Measurements from ENCODE around the gene ERICH6.

DNA sequence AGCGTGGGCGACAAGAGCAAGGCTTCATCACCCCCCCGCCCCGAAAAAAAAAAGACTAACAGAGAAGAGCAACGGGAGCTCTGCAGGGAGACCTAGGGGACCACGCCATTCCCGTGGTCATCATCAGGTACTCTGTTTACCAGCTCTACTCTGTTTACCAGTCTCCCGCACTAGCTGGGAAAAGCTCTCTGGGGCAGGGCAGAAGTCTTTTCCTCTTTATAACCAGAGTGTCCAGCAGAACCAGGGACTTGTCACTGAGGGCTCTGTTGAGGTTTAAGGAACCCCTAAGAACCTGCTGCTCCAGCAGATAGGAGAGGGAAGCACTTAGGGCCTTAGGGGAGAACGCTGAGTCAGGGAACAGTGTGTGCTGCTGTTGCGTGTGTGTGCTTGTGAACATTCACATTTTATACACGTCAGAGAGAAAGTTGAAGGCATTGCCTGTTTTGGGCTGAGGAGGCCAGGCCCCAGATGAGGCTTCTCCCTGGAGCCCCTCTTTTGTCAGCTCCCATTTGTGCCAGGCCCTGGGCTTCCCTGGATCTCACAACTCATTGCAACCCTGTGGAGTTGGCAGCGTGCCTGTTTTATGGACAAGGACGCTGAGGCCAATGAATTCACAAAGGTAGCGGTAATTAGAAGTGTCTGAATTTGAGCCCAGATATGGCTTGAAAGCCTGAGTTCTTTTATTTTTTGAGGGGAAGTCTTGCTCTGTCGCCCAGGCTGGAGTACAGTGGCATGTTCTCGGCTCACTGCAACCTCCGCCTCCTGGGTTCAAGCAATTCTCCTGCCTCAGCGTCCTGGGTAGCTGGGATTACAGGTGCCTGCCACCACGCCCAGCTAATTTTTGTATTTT, 24.2 kb upstream of the ERICH6 start:
- TF ChIP-seq, protein P1, sequence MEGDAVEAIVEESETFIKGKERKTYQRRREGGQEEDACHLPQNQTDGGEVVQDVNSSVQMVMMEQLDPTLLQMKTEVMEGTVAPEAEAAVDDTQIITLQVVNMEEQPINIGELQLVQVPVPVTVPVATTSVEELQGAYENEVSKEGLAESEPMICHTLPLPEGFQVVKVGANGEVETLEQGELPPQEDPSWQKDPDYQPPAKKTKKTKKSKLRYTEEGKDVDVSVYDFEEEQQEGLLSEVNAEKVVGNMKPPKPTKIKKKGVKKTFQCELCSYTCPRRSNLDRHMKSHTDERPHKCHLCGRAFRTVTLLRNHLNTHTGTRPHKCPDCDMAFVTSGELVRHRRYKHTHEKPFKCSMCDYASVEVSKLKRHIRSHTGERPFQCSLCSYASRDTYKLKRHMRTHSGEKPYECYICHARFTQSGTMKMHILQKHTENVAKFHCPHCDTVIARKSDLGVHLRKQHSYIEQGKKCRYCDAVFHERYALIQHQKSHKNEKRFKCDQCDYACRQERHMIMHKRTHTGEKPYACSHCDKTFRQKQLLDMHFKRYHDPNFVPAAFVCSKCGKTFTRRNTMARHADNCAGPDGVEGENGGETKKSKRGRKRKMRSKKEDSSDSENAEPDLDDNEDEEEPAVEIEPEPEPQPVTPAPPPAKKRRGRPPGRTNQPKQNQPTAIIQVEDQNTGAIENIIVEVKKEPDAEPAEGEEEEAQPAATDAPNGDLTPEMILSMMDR (IDR thresholded peaks at IDR 0.05) = no peak
- TF ChIP-seq POLR2A (IDR thresholded peaks at IDR 0.05) = no peak
- TF ChIP-seq POLR2AphosphoS5 (IDR thresholded peaks at IDR 0.05) = peak; percentile 43
- no peak for TF ChIP-seq EP300 (IDR thresholded peaks at IDR 0.05)
